GM19463 (cell line): ENCODE measurements around the gene CCN2.

Experiments used
- ATAC-seq: cut with Tn5 transposase; IDR thresholded peaks from one replicate; pipeline ENCODE4 v1.9.1; 2021; ENCODE audit warnings: mild to moderate bottlenecking, moderate library complexity; ENCODE audit not compliant: unreplicated experiment

CCN2 gene

GRCh38 chr6:131950767-131951575, at the start of gene CCN2:
CCN2 (minus strand) TSS chr6:131951372; CDS start chr6:131951172, 200 bp downstream.
- ATAC-seq = peak; percentile 34

- no peak for ATAC-seq
These were observed 49.1 kb upstream of the CCN2 start for GRCh38 chr6:132000296-132000695.

- peak; percentile 32 for ATAC-seq
These were observed 48.5 kb upstream of the CCN2 start for GRCh38 chr6:131999545-132000146.

GRCh38 chr6:131998255-131998982, 47.2 kb upstream of the CCN2 start:
- no peak for ATAC-seq

GRCh38 chr6:131997429-131998153, 46.4 kb upstream of the CCN2 start:
- no peak for ATAC-seq

GRCh38 chr6:131995917-131996316, 44.7 kb upstream of the CCN2 start:
- ATAC-seq = no peak

- no peak for ATAC-seq
These were observed 41.4 kb upstream of the CCN2 start for GRCh38 chr6:131992557-131992956.

- no peak for ATAC-seq
These were observed 37.9 kb upstream of the CCN2 start for GRCh38 chr6:131989036-131989435.

GRCh38 chr6:131982740-131983259, 31.6 kb upstream of the CCN2 start:
- ATAC-seq = no peak

GRCh38 chr6:131981624-131981978, 30.4 kb upstream of the CCN2 start:
- no peak for ATAC-seq

GRCh38 chr6:131980791-131981623, 29.8 kb upstream of the CCN2 start:
- ATAC-seq = no peak

GRCh38 chr6:131980338-131980790, 29.2 kb upstream of the CCN2 start:
- ATAC-seq = no peak

GRCh38 chr6:131979515-131980337, 28.6 kb upstream of the CCN2 start:
- ATAC-seq = no peak

GRCh38 chr6:131978522-131978921, 27.4 kb upstream of the CCN2 start:
- ATAC-seq = no peak

GRCh38 chr6:131976545-131977061, 25.4 kb upstream of the CCN2 start:
- ATAC-seq = no peak

- no peak for ATAC-seq
These were observed 21.6 kb upstream of the CCN2 start for GRCh38 chr6:131972741-131973140.

GRCh38 chr6:131970076-131970859, 19.1 kb upstream of the CCN2 start:
- no peak for ATAC-seq

GRCh38 chr6:131968656-131969055, 17.5 kb upstream of the CCN2 start:
- no peak for ATAC-seq
